Endothelial cell of umbilical vein (primary cell): ENCODE data around the gene ABCF1.

Experiments used
- CTCF ChIP-seq, 2 donors: IDR thresholded peaks; 1 replicate in 1 of 2; 2 replicates in 1 of 2; pipeline ENCODE4 v1.5.1; 2011; ENCODE audit warnings: low read length in 2 of 2, mild to moderate bottlenecking in 2 of 2, moderate library complexity in 2 of 2, control low read depth in 1 of 2, inconsistent platforms in 1 of 2, low read depth in 1 of 2; ENCODE audit not compliant: insufficient read depth in 1 of 2; ENCODE audit errors: extremely low read depth in 1 of 2
- EZH2 ChIP-seq: IDR thresholded peaks from 2 replicates; pipeline ENCODE4 v1.6.1; 2012; ENCODE audit warnings: borderline replicate concordance, low read depth, mild to moderate bottlenecking, moderate library complexity, low read length, inconsistent platforms; ENCODE audit not compliant: severe bottlenecking
- FOS ChIP-seq: IDR thresholded peaks from 2 replicates; pipeline ENCODE4 v1.6.1; 2011; ENCODE audit warnings: mild to moderate bottlenecking, low read length, moderate library complexity, borderline replicate concordance; ENCODE audit not compliant: insufficient read depth
- GATA2 ChIP-seq: IDR thresholded peaks from 2 replicates; pipeline ENCODE4 v1.7.0; 2011; ENCODE audit warnings: low read depth, mild to moderate bottlenecking, moderate library complexity, mixed read lengths, low read length; ENCODE audit not compliant: insufficient read length, insufficient read depth
- JUN ChIP-seq: IDR thresholded peaks from 2 replicates; pipeline ENCODE4 v1.6.1; 2011; ENCODE audit warnings: borderline replicate concordance, low read depth; ENCODE audit not compliant: insufficient read length, insufficient read depth
- MAX ChIP-seq: IDR thresholded peaks from 2 replicates; pipeline ENCODE4 v1.6.1; 2011; ENCODE audit not compliant: insufficient read depth, insufficient read length
- MYC ChIP-seq: IDR thresholded peaks from one replicate; pipeline ENCODE4 v1.6.1; 2011; ENCODE audit warnings: mild to moderate bottlenecking, low read depth, low read length
- POLR2A ChIP-seq: IDR thresholded peaks from 2 replicates; pipeline ENCODE4 v1.6.1; 2012; ENCODE audit warnings: low read depth, mild to moderate bottlenecking, control low read depth, low read length
- POLR2AphosphoS5 ChIP-seq: IDR thresholded peaks from 2 replicates; pipeline ENCODE4 v1.6.1; 2012; ENCODE audit warnings: low read depth, mild to moderate bottlenecking, control low read depth, low read length, moderate library complexity; ENCODE audit not compliant: insufficient read depth

GRCh38 chr6:30617565-30618269 lies 46.5 kb downstream of the ABCF1 start, which contains the start of gene MRPS18B:
- TF ChIP-seq POLR2AphosphoS5 (peak; percentile 86), CTCF (IDR thresholded peaks at IDR 0.05; ENCODE audit: extremely low read depth in 1 of 2, insufficient read depth in 1 of 2, low read depth in 1 of 2, low read length in 2 of 2) (no peak), EZH2 (no peak), POLR2A (peak; percentile 95), MAX (peak; percentile 81), GATA2 (no peak), MYC (peak; percentile 62), JUN (no peak), FOS (no peak)
